SK-N-SH (cell line): Measurements from ENCODE around the gene MAMSTR. TPM values are rescaled to one million over a fixed set of nuclear protein-coding genes. Genes with fewer than 3 reads are reported as not detected.

Experiments
- CTCF ChIA-PET: fragments of 300-600, 350-600 bp; formaldehyde crosslinking; extraction: SDS; loops from one replicate; lab custom pipeline; 2021; lab: Yijun Ruan, JAX
- POLR2A ChIA-PET: fragments of 350-600 bp; sonication (Branson Sonifier 250); formaldehyde crosslinking; extraction: SDS; loops from one replicate; lab custom pipeline; 2020; ENCODE audit warnings: antibody characterized with exemption, inconsistent platforms; lab: Yijun Ruan, JAX
- DNase-seq: peaks from one replicate; pipeline ENCODE4 v3.0.0; 2012
- H2AFZ ChIP-seq: fragments of 200-600 bp; sonication (generic); 2 replicates; pipeline ENCODE4 v1.8.1; 2016; ENCODE audit warnings: antibody characterized with exemption, mild to moderate bottlenecking, low read depth
- H3F3A ChIP-seq: fragments of 200-600 bp; sonication (generic); replicated peaks from 2 replicates; pipeline ENCODE3; 2016; ENCODE audit warnings: antibody characterized with exemption, mild to moderate bottlenecking; ENCODE audit not compliant: insufficient read depth
- H3K27ac ChIP-seq, 2 experiments: fragments of 200-500 bp in 1 of 2; fragments of 200-600 bp in 1 of 2; sonication (Bioruptor generic) in 1 of 2; sonication (generic), shearing (Covaris generic) in 1 of 2; 2 replicates each; pipeline versions ENCODE4 v1.5.1 to v1.6.1; 2014 to 2016; ENCODE audit warnings: low read depth in 2 of 2, inconsistent platforms in 1 of 2, low read length in 1 of 2, mild to moderate bottlenecking in 1 of 2, mixed read lengths in 1 of 2
- H3K27me3 ChIP-seq: fragments of 200-600 bp; sonication (generic), shearing (Covaris generic); 2 replicates; pipeline ENCODE4 v1.6.1; 2016; ENCODE audit warnings: mixed run types; ENCODE audit not compliant: insufficient read depth
- H3K36me3 ChIP-seq, 2 experiments: fragments of 200-500 bp in 1 of 2; fragments of 200-600 bp in 1 of 2; sonication (Bioruptor generic) in 1 of 2; sonication (generic) in 1 of 2; replicated peaks in 1 of 2; 2 replicates each; pipeline versions ENCODE3 to v1.5.1; 2014 to 2016; ENCODE audit warnings: low read length in 1 of 2, mild to moderate bottlenecking in 1 of 2; ENCODE audit not compliant: insufficient read depth in 2 of 2, control insufficient read depth in 1 of 2
- H3K4me1 ChIP-seq, 2 experiments: fragments of 200-500 bp in 1 of 2; fragments of 200-600 bp in 1 of 2; sonication (Bioruptor generic) in 1 of 2; sonication (generic), shearing (Covaris generic) in 1 of 2; 2 replicates each; pipeline versions ENCODE4 v1.5.1 to v1.6.1; 2014 to 2016; ENCODE audit warnings: low read depth in 1 of 2, low read length in 1 of 2, mixed run types in 1 of 2; ENCODE audit not compliant: insufficient read depth in 2 of 2, control insufficient read depth in 1 of 2
- H3K4me2 ChIP-seq: fragments of 200-600 bp; sonication (generic), shearing (Covaris generic); 2 replicates; pipeline ENCODE4 v1.6.1; 2017; ENCODE audit warnings: mixed run types
- H3K4me3 ChIP-seq, 2 experiments: fragments of 200-500 bp in 1 of 2; fragments of 200-600 bp in 1 of 2; sonication (Bioruptor generic) in 1 of 2; sonication (generic), shearing (Covaris generic) in 1 of 2; 2 replicates each; pipeline versions ENCODE4 v1.5.1 to v1.8.1; 2014 to 2016; ENCODE audit warnings: low read depth in 2 of 2, inconsistent platforms in 1 of 2, low read length in 1 of 2, mild to moderate bottlenecking in 1 of 2, mixed read lengths in 1 of 2, moderate library complexity in 1 of 2
- H3K79me2 ChIP-seq: fragments of 200-600 bp; sonication (generic); 2 replicates; pipeline ENCODE4 v1.8.1; 2017; ENCODE audit warnings: mild to moderate bottlenecking; ENCODE audit not compliant: insufficient read depth
- H3K9ac ChIP-seq: fragments of 200-600 bp; sonication (generic); 2 replicates; pipeline ENCODE4 v1.6.1; 2017; ENCODE audit warnings: mixed run types
- H3K9me2 ChIP-seq: fragments of 200-600 bp; sonication (generic); 2 replicates; pipeline ENCODE4 v1.6.1; 2017; ENCODE audit warnings: mixed run types
- H3K9me3 ChIP-seq: fragments of 200-600 bp; sonication (generic); 2 replicates; pipeline ENCODE4 v1.6.1; 2017; ENCODE audit warnings: mixed run types, mild to moderate bottlenecking, moderate library complexity
- H4K20me1 ChIP-seq: fragments of 200-600 bp; sonication (generic); 2 replicates; pipeline ENCODE4 v1.6.1; 2017; ENCODE audit warnings: mild to moderate bottlenecking, mixed run types; ENCODE audit not compliant: insufficient read depth
- ELF1 ChIP-seq: IDR thresholded peaks from 2 replicates; pipeline ENCODE4 v1.4.0; 2012
- EZH2phosphoT487 ChIP-seq: fragments of 200-600 bp; sonication (generic); IDR thresholded peaks from 2 replicates; pipeline ENCODE4 v1.6.1; 2017; ENCODE audit warnings: low read depth, mixed run types, mild to moderate bottlenecking, antibody characterized with exemption, moderate library complexity, borderline replicate concordance
- FOSL2 ChIP-seq: IDR thresholded peaks from 2 replicates; pipeline ENCODE4 v1.4.0; 2012; ENCODE audit warnings: low read depth, mild to moderate bottlenecking, moderate library complexity, borderline replicate concordance
- FOXJ3 ChIP-seq: sonication (generic); formaldehyde crosslinking; IDR thresholded peaks from 2 replicates; pipeline ENCODE4 v1.5.1; 2020; ENCODE audit warnings: mild to moderate bottlenecking, missing genetic modification reagents
- FOXM1 ChIP-seq: IDR thresholded peaks from 2 replicates; pipeline ENCODE4 v1.4.0; 2012; ENCODE audit warnings: low read depth, mild to moderate bottlenecking
- GATA2 ChIP-seq: sonication (generic); formaldehyde crosslinking; IDR thresholded peaks from 2 replicates; pipeline ENCODE4 v1.5.0; 2020; ENCODE audit warnings: mild to moderate bottlenecking, missing genetic modification reagents
- IRF3 ChIP-seq: fragments of 150-350 bp; IDR thresholded peaks from 2 replicates; pipeline ENCODE4 v1.6.1; 2016; ENCODE audit warnings: mild to moderate bottlenecking, low read depth, low read length
- JUND ChIP-seq: IDR thresholded peaks from 2 replicates; pipeline ENCODE4 v1.4.0; 2012
- RAD21 ChIP-seq: IDR thresholded peaks from 2 replicates; pipeline ENCODE4 v1.6.1; 2012; ENCODE audit warnings: mild to moderate bottlenecking, low read length
- SIN3A ChIP-seq: IDR thresholded peaks from 2 replicates; pipeline ENCODE4 v1.6.1; 2012; ENCODE audit warnings: low read depth, mild to moderate bottlenecking, low read length, moderate library complexity, borderline replicate concordance
- TAF1 ChIP-seq: IDR thresholded peaks from 2 replicates; pipeline ENCODE4 v1.6.1; 2012; ENCODE audit warnings: low read depth, mild to moderate bottlenecking, low read length, moderate library complexity, borderline replicate concordance
- TEAD4 ChIP-seq: IDR thresholded peaks from 2 replicates; pipeline ENCODE4 v1.4.0; 2012; ENCODE audit warnings: mild to moderate bottlenecking, borderline replicate concordance; ENCODE audit not compliant: insufficient read depth
- USF2 ChIP-seq: fragments of 150-350 bp; IDR thresholded peaks from 2 replicates; pipeline ENCODE4 v1.6.1; 2017; ENCODE audit warnings: antibody characterized with exemption, low read length, low read depth, borderline replicate concordance
- YY1 ChIP-seq: IDR thresholded peaks from 2 replicates; pipeline ENCODE4 v1.4.0; 2012; ENCODE audit warnings: low read depth, mild to moderate bottlenecking
- WGBS: methylation state at CpG from one replicate; pipeline ENCODE4 v1.1.6; 2017; ENCODE audit warnings: low lambda C conversion rate; 5-methylcytosine and 5-hydroxymethylcytosine counted together
- polyA plus RNA-seq, 3 experiments: library from polyadenylated mRNA; depleted of rRNA; stranded (reverse); fragments of >200 nt; gene quantifications; 2 replicates each; pipeline ENCODE4 v1.2.3, GENCODE V29; 2012
- TF ChIP-seq, protein P1 (sequence below): IDR thresholded peaks from 2 replicates; pipeline ENCODE4 v1.4.0; 2012; ENCODE audit warnings: low read depth
- TF ChIP-seq, protein P2 (sequence below): IDR thresholded peaks from 2 replicates; pipeline ENCODE4 v1.4.0; 2012; ENCODE audit warnings: low read depth, borderline replicate concordance

Gene MAMSTR
- polyA plus RNA-seq, 1 of the 3 experiments (the other 2 are of a cell fraction) = 1.1 TPM

DNA sequence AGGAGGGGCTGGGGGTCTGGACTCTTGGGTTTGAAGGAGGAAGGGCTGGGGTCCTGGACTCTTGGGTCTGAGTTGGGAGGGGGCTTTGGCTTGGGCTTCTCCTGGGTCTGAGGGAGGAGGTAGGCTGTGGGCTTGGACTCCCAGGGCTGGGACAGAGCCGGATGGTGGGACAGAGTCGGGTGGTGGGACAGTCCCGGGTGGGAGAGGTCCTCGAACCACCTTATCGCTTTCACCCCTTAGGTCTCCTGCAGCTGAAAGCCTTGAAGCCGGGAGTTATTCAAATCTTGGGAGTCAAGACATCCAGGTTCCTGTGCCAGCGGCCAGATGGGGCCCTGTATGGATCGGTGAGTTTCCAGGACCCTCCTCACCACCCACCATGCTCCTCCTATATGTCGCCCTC is 37.2 kb upstream of the MAMSTR start:
- Histone ChIP-seq H3K4me1 (peaks cover 0 to 7% of the 10 kb centered on the region in 2 experiments; a peak in 1 of 4 replicates), H3K4me2 (no peak overlapping the region), H3F3A (no peaks in the 10 kb centered on the region), H3K4me3 (no peak overlapping the region), H2AFZ (no peak overlapping the region), H3K9me3 (no peaks in the 10 kb centered on the region), H3K9ac (no peak overlapping the region), H3K79me2 (no peaks in the 10 kb centered on the region), H3K27me3 (peaks cover 6% of the 10 kb centered on the region; the same call in 1 of the 2 replicates), H3K36me3 (no peaks in the 10 kb centered on the region), H3K9me2 (no peaks in the 10 kb centered on the region), H4K20me1 (no peaks in the 10 kb centered on the region), H3K27ac (no peak overlapping the region)
- POLR2A ChIA-PET = no interaction called here
- CTCF ChIA-PET = interaction anchor here (1.2 to 1.6 kb wide), 2 partner anchors 18 to 80 kb away, joined by 4 to 6 read pairs; partner anchors contain the start of gene HSD17B14
- TF ChIP-seq, protein P1, sequence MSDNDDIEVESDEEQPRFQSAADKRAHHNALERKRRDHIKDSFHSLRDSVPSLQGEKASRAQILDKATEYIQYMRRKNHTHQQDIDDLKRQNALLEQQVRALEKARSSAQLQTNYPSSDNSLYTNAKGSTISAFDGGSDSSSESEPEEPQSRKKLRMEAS = no peak
- TF ChIP-seq ELF1 (no peak), YY1 (no peak), TEAD4 (no peak)
- WGBS = 56% methylated on average over 7 of the region's 9 CpGs
- no peak for DNase-seq

DNA sequence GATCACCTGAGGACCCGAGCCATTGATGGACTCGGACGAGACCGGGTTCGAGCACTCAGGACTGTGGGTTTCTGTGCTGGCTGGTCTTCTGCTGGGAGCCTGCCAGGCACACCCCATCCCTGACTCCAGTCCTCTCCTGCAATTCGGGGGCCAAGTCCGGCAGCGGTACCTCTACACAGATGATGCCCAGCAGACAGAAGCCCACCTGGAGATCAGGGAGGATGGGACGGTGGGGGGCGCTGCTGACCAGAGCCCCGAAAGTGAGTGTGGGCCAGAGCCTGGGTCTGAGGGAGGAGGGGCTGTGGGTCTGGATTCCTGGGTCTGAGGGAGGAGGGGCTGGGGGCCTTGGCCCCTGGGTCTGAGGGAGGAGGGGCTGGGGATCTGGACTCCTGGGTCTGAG is 36.7 kb upstream of the MAMSTR start:
- H3K9me3 ChIP-seq = no peaks in the 10 kb centered on the region
- no peaks in the 10 kb centered on the region for H4K20me1 ChIP-seq
- no peaks in the 10 kb centered on the region for H3F3A ChIP-seq
- H3K4me3 ChIP-seq = no peak overlapping the region
- H3K27ac ChIP-seq = no peak overlapping the region
- no peaks in the 10 kb centered on the region for H3K79me2 ChIP-seq
- H3K27me3 ChIP-seq = peaks cover 6% of the 10 kb centered on the region; the same call in 1 of the 2 replicates
- no peak overlapping the region for H3K9ac ChIP-seq
- no peak for DNase-seq
- no peak overlapping the region for H2AFZ ChIP-seq
- H3K36me3 ChIP-seq = no peaks in the 10 kb centered on the region
- no peak for TF ChIP-seq JUND
- no peak for TF ChIP-seq EZH2phosphoT487
- no peak for TF ChIP-seq FOXM1
- TF ChIP-seq SIN3A = no peak
- no peak for TF ChIP-seq FOSL2
- TF ChIP-seq, protein P2, sequence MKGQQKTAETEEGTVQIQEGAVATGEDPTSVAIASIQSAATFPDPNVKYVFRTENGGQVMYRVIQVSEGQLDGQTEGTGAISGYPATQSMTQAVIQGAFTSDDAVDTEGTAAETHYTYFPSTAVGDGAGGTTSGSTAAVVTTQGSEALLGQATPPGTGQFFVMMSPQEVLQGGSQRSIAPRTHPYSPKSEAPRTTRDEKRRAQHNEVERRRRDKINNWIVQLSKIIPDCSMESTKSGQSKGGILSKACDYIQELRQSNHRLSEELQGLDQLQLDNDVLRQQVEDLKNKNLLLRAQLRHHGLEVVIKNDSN = no peak
- no peak for TF ChIP-seq FOXJ3 (CRISPR knock-in tag)
- H3K9me2 ChIP-seq = no peaks in the 10 kb centered on the region
- CTCF ChIA-PET = interaction anchor here (1.2 to 1.6 kb wide), 2 partner anchors 17 to 81 kb away, joined by 4 to 6 read pairs; partner anchors contain the start of gene HSD17B14
- 83% methylated on average over 5 of the region's 11 CpGs for WGBS
- peaks cover 0 to 7% of the 10 kb centered on the region in 2 experiments; a peak in 1 of 4 replicates for H3K4me1 ChIP-seq
- no peak overlapping the region for H3K4me2 ChIP-seq
- POLR2A ChIA-PET = no interaction called here

DNA sequence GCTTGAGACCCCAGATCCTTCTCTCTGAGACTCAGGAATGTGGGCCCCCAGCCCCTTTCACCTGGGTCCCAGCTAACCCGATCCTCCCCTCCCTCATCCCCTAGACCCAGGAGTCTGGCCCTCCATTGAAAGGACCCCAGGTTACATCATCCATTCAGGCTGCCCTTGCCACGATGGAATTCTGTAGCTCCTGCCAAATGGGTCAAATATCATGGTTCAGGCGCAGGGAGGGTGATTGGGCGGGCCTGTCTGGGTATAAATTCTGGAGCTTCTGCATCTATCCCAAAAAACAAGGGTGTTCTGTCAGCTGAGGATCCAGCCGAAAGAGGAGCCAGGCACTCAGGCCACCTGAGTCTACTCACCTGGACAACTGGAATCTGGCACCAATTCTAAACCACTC is 36.3 kb upstream of the MAMSTR start:
- no peaks in the 10 kb centered on the region for H4K20me1 ChIP-seq
- H3K27ac ChIP-seq = no peak overlapping the region
- no peak overlapping the region for H3K4me3 ChIP-seq
- 77% methylated on average over 3 of the region's 5 CpGs for WGBS
- H3K79me2 ChIP-seq = no peaks in the 10 kb centered on the region
- TF ChIP-seq JUND (no peak), TAF1 (no peak), SIN3A (no peak), IRF3 (no peak), USF2 (no peak), GATA2 (CRISPR knock-in tag) (no peak), RAD21 (no peak), TEAD4 (no peak)
- TF ChIP-seq, protein P2 = no peak
- H3K9me3 ChIP-seq = no peaks in the 10 kb centered on the region
- ChIA-PET CTCF (interaction anchor here (1.2 to 1.6 kb wide), 2 partner anchors 17 to 81 kb away, joined by 4 to 6 read pairs; partner anchors contain the start of gene HSD17B14), POLR2A (no interaction called here)
- H3K4me1 ChIP-seq = peaks cover 0 to 7% of the 10 kb centered on the region in 2 experiments; a peak in 1 of 4 replicates
- no peak overlapping the region for H2AFZ ChIP-seq
- H3K9me2 ChIP-seq = no peaks in the 10 kb centered on the region
- H3F3A ChIP-seq = no peaks in the 10 kb centered on the region
- no peak overlapping the region for H3K9ac ChIP-seq
- no peaks in the 10 kb centered on the region for H3K36me3 ChIP-seq
- H3K4me2 ChIP-seq = no peak overlapping the region
- peaks cover 6% of the 10 kb centered on the region; the same call in 1 of the 2 replicates for H3K27me3 ChIP-seq
- DNase-seq = no peak
